Measurements from ENCODE around the gene RNF20.

Gene RNF20

DNA sequence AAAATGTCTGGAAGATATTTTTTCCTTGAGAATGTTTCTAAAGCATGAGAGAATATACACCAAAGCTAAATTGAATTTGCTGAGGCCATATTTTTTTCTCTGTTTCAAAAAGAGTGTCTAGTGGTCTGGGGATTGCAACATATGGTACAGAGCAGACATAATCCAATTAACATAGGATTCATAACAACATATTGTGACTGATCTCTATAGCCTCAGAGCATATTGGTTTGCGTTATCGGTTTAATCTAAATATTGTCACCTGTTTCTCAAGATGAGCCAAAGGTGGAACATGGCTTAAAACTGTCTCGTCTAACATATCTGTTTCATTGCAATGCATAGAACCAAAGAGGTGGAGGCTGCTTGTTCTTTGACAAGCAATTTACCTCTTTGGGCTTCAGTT lies 57.2 kb downstream of the RNF20 start:
- DNase-seq = no peak

DNA sequence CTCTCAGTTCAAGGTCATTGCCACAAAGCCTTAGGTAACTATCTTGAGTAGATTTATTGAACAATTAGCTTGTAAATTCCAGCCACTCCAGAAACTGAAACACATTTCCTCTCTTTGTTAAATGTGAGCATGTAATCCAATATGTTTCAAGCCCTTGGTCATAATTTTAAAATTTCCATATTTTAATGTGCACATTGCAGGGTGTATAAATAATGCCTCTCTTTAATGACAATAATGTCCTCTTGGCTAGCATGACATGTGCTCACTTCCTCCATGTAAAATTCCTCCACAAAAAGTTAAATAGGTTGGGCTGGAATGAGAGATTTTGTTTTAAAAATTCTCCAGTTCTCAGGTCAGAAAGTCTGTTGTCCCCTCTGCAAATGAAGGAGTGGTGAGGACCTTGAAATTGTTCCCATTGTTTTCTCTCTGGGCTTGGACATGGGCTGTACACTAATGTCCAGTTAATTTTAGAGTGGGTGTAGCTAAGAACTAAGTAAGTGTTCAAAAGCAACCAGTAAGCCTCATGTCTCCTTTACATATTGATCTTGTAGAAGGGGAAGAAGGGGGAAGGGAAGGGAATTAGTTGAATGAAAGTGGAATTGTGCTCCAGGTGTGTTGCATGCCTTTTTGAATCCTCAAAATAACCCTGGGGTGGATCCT lies 58.3 kb downstream of the RNF20 start:
- DNase-seq = no peak

DNA sequence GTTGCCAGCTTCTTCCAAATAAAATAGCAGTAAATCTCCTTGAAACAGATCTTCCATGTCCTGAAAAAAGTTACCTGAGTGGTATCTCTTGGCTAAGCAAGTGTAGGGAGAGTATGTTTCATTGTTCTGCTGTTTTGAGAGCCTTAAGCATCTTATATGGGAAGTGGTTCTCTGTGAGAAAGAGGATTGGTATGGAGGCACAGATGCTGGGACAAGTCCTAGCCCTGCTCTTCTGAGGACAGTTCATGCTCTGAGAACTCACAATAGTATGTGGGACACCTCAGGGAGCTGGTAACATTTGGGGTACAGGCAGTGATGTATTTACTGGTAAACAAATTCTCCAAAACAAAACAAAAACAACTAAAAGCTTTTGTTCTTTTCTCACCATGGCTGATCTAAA lies 59.1 kb downstream of the RNF20 start:
- DNase-seq = no peak

GRCh38 chr9:101593345-101593744 lies 59.7 kb downstream of the RNF20 start:
- DNase-seq = no peak

- DNase-seq = no peak
These were observed 61.1 kb downstream of the RNF20 start, which contains the start of gene PPP3R2 for GRCh38 chr9:101594796-101595195. TSS of gene PPP3R2 (minus strand) at chr9:101594969. CDS start at chr9:101594921, 48 bp downstream.

GRCh38 chr9:101601904-101602765 lies 68.5 kb downstream of the RNF20 start:
- peak; percentile 50 for DNase-seq

DNA sequence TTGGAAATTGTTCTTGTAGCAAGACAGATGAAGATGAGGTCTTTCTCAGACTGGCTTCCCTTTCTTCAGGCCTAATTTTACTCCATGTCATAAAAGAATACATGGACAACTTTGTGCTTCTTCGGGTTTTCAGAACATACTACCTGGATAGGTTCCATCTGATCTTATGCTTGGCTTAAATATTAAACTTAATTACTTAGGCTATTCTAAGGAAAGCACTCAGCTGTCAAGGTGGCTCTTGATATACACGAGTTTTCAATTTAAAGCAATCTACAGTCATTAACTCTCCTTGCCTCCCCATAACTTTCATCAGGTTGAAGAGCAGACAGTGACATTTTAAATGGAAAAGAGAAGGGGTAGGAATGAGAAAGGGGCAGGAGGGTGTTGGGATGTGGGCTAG lies 70.6 kb downstream of the RNF20 start:
- no peak for DNase-seq

- no peak for DNase-seq
These were observed 71.9 kb downstream of the RNF20 start for GRCh38 chr9:101605547-101605946.
